ENCODE results near the gene TMEM156. TPM values are rescaled to one million over a fixed set of nuclear protein-coding genes. Genes with fewer than 3 reads are reported as not detected.
"Not testable (repeated sequence)": the region's sequence is repeated elsewhere in the genome, so short reads cannot be mapped to it uniquely, and the experiment has no call there.

TMEM156 gene
- polyA plus RNA-seq, 3 donors = 2.7 to 3.8 (median 2.7) TPM

DNA sequence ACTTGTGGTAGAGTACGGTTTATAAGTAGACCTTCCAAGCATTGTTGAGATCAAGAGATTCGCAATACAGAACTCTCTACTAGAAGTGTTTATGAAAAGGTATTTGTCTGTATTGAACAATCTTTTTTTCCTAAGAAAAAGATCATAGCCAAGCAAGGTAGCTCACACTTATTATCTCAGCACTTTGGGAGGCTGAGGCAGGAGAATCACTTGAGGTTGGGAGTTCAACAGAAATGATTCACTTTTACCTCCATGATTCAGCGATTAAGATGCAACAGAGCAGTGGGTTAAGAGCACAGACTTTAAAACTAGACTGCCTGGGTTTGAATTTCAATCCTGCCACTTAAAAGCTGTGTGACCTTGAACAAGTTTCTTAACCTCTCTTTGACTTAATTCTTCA lies 74.3 kb downstream of the TMEM156 start:
- DNase-seq = no peak

DNA sequence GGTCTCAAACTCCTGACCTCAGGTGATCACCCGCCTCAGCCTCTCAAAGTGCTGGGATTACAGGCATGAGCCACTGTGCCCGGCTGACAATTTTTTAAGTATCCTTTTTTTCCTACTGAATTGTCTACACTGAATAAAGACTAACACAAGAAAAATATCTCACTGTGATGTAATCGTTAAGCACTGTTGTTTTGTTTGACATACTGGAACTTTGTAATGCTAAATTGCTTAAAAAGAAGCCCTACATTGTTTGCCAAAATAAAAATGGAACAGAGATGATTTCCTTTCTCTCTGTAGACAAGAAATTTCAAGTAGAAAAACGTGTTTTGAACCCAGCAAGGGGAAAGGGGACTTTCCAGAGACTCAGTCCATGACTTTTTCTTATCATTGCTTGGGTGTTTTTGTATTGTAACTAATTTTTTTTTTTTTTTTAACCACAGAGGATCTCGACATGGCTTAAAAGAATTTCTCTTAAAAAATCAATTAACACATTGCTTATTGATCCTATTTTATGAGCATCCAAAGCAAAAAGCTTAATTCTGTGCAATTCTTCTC lies 74.9 kb downstream of the TMEM156 start:
- DNase-seq = no peak

DNA sequence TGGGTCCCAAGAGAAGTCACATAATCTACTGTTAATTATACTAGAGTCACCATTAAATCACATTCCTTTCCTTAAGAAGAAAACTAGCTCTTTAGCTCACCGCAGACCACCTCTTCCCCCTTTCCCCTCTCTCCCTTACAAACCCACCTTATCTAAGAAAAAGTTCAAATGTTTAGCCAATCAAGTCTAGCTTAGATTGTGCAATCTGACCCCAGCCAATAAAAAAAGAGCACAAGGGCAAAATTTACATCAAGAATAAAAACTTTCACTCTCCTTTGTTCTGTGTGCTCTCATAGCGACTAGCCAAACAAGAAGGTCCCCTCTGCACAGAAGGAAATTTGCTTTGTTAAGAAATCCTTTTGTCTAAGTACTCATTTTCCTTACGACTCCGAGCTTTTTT lies 76.3 kb downstream of the TMEM156 start:
- DNase-seq = no peak

DNA sequence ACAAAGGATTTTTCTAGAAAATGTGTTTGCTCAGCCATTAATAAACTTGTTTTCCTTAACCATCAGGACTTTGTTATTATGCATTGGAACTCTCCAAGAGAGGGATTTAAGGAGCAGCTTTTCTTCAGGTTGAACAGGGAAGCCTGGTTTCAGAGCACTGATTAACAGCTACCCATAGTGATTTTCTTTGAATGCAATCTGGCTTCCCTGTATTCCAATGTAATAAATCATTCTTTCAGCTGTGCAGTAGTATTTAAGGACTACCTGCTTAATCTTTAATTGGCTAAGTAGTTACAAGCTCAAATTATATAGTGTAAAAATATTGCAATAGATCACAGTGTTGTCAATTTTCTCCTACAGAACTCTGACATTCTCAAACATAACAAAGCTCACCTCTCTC lies 77.5 kb downstream of the TMEM156 start:
- no peak for DNase-seq

DNA sequence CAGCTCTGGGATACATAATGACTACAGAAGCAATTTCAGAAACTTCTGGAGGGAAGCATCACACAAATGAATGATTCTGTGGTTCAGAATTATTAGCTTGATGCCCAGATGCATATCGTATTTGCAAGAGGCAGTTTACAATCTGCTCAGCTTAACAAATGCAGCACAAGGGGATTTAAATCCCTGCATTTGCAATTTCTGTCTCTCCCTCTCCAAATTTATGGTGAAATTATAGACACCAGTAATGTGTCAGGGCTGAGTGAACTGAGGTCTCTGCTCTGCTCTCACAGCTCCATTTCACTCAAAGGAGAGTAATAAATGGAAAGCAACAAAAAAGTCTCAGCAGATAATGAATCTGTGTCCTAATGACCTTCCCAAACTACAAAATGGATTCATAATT lies 80.2 kb downstream of the TMEM156 start:
- DNase-seq = no peak

GRCh38 chr4:38951598-38951997 lies 80.6 kb downstream of the TMEM156 start:
- no peak for DNase-seq

DNA sequence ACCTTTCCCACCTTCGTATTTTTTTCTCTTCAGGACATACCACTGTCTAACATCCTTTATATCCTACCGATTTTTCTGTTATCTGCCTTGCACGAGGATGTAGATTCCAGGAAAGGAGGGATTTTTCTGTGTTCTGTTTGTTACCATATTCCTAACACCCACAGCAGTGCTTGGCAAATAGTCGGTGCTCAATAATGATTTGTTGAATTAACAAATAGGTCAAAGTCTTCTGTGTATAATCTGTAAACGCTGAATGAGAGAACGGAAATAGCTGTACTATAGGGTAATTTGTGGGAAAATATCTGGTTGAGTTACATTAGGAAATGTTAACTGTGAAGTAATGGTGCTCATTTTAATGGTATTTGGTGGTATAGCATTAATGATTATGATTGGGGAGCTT lies 81.5 kb downstream of the TMEM156 start:
- DNase-seq = no peak

DNA sequence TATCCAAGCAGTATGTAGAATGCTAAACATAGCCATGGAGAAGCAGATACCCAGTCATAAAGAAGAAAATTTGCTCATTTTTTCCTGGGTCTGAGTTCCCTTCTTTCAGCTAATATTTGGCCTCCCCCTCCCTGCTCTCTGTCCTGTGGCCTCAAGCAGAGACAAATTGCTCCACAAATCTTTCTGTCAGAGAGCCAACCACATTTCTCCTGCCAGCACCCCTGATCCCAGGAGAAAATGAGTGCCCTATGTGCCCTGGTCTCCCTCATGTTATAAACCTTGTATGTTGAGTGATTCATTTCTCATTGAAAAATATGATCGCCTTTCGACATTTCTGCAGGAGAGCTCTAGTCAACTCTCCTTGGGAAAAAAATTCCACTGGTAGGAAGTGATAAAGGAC lies 82.0 kb downstream of the TMEM156 start:
- no peak for DNase-seq

- DNase-seq = no peak
Measured at GRCh38 chr4:38949411-38950051, 82.7 kb downstream of the TMEM156 start.

DNA sequence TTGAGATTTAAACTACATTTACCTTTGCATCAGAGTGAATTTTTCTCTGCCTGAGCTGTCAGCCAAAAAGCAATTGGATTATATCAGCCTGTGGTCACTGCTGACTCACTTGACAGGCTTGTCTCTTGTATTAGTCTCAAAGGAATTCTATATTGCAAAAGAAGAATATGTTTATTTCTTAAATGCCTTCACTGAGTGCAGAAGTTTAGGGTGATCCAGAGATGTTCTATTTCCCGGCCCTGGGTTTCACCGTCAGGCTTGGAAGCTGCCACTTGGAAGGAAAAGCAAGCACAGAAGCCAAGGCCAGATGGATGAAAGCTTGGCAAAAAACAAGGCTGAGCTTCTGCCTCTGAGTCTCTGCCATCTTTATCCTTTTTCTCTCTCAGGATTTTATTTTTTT lies 83.7 kb downstream of the TMEM156 start:
- DNase-seq = no peak

- no peak for DNase-seq
Measured at GRCh38 chr4:38946919-38947318, 85.3 kb downstream of the TMEM156 start.

- no peak for DNase-seq
Measured at GRCh38 chr4:38944440-38944839, 87.8 kb downstream of the TMEM156 start.

- peak; percentile 80 for DNase-seq
Measured at GRCh38 chr4:38943343-38943742, 88.9 kb downstream of the TMEM156 start.

- not testable (repeated sequence) for DNase-seq
Measured at GRCh38 chr4:38941906-38942305, 90.3 kb downstream of the TMEM156 start.

DNA sequence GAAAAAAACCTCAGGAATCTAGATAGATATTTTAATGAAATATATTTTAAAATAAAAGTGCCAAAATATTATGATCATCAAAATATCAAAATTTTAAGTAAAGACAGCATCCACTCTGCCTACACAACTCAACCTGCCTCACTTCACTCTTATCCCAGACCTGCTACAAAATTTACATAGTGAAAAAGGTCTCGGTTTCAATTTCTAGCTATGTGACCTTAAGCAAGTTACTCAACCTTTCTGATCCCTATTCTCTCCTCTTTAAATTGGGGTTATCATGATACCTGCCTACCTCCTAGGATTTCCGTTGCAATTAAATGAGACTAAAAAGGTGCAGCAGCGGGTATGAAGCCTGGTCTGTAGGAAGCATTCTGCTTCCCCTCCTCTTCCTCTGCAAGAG lies 91.7 kb downstream of the TMEM156 start:
- DNase-seq = no peak

GRCh38 chr4:38939165-38939564 lies 93.0 kb downstream of the TMEM156 start:
- no peak for DNase-seq

DNA sequence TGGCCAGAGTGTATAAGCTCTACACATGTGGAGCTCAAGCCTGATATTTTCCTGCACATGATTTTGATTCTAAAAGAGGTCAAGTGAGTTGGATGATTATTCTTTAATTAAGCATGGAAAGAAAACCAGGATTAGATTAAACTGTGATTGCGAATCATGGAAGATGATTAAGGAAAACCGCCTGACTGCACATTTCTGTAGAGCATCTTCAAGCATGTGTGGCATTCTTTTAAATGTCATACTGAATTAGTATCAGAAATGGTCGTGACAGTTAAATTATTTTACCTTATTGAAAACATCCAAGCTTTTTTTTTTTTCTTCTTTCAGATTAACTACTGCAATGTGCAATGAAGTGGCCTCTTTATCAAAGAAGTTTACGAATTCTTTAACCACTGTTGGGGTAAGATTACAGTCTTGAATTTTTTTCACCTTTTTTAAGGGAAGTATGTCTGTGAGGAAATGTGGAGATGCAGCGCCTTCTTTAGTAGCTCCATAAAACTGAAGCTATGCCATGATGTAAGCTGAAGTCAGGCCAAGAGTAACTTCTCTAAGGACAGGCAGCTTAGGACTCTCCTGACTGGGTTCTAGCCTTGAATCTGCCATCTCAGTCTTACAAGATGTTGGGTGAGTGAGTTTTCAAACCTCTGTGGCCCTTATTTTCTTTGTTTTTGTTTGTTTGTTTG lies 96.7 kb downstream of the TMEM156 start:
- no peak for DNase-seq

GRCh38 chr4:38931125-38931524 lies 101.1 kb downstream of the TMEM156 start:
- DNase-seq = no peak

- DNase-seq = no peak
Measured at GRCh38 chr4:38930707-38931106, 101.5 kb downstream of the TMEM156 start.

DNA sequence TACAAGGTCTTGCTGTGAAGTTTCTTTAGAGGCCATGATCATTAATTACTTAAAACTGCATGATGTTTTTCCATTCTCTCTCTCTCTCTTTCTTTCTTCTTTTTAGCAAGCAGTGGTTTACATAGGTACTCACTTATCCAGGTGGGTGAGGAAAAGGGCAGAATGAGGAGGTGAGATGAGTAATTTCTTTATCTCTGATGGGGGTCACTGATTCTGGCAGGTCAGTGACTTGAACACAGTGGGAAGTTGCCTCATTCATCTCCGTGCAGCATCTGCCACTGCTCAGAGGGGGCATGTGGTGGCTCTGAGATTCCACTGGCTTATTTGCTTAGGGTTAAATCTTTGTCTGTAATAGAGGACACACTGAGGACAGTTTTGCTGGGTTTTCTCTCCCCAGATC lies 102.0 kb downstream of the TMEM156 start:
- DNase-seq = no peak

- DNase-seq = no peak
Measured at GRCh38 chr4:38928974-38929373, 103.2 kb downstream of the TMEM156 start.

DNA sequence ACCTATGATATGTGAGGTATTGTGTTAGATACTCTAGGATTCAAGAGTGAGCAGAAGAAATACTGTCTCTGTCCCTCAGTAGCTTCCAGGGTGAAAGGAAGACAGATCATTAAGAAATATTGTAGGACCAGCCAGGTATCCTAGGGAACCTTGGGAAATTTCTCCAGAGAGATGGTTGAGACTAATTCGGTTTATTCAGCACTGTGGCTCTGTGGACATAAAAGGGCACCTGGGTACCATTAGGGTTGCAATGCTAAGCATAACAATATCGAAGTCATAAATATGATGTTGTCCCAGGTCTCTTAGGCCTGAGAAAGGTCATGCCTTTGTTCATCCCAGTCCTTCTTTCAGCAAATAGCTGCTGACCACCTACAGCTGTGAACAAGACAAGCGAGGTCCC lies 103.6 kb downstream of the TMEM156 start:
- DNase-seq = no peak

DNA sequence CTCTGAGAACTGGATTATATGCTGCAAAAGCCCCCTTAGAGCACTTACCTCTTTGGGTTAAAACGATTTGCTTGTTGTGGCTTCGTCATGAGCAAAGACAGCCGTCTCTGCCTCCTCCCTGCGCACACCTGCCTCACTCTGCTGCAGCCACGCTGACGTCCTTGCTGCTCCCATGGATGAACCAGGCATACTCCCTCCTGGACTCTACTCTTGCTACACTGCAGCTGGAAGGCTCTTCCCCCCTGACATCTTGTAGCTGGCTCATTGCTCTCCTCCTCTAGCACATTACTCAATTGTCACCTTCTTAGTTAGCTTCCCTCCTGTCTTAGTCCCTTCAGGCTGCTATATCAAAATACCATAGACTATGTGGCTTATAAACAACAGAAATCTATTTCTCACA lies 105.3 kb downstream of the TMEM156 start:
- DNase-seq = no peak
